OCI-LY1 (cell line): ENCODE results near the gene IL1F10.

ENCODE experiments used
- CTCF ChIP-seq: fragments of 200-600 bp; sonication (generic), shearing (Covaris generic); IDR thresholded peaks from 2 replicates; pipeline ENCODE4 v1.5.1; 2017; ENCODE audit warnings: mild to moderate bottlenecking, antibody characterized with exemption, low read length, moderate library complexity, mixed read lengths
- EZH2 ChIP-seq: fragments of 200-600 bp; sonication (generic), shearing (Covaris generic); IDR thresholded peaks from 2 replicates; pipeline ENCODE4 v1.8.0; 2017; ENCODE audit warnings: borderline replicate concordance, mixed run types, mild to moderate bottlenecking, antibody characterized with exemption, low read length, moderate library complexity, mixed read lengths

GRCh38 chr2:113070606-113070975 lies 2.8 kb downstream of the IL1F10 start:
- no peak for TF ChIP-seq CTCF
- no peak for TF ChIP-seq EZH2
